Endothelial cell of umbilical vein (primary cell): ENCODE data around the gene CIAPIN1.

ENCODE experiments used
- CTCF ChIP-seq, 2 donors: IDR thresholded peaks; 1 replicate in 1 of 2; 2 replicates in 1 of 2; pipeline ENCODE4 v1.5.1; 2011; ENCODE audit warnings: low read length in 2 of 2, mild to moderate bottlenecking in 2 of 2, moderate library complexity in 2 of 2, control low read depth in 1 of 2, inconsistent platforms in 1 of 2, low read depth in 1 of 2; ENCODE audit not compliant: insufficient read depth in 1 of 2; ENCODE audit errors: extremely low read depth in 1 of 2
- POLR2AphosphoS5 ChIP-seq: IDR thresholded peaks from 2 replicates; pipeline ENCODE4 v1.6.1; 2012; ENCODE audit warnings: low read depth, mild to moderate bottlenecking, control low read depth, low read length, moderate library complexity; ENCODE audit not compliant: insufficient read depth

GRCh38 chr16:57391300-57391699 is 55.9 kb downstream of the CIAPIN1 start:
- TF ChIP-seq CTCF (IDR thresholded peaks at IDR 0.05; ENCODE audit: extremely low read depth in 1 of 2, insufficient read depth in 1 of 2, low read depth in 1 of 2, low read length in 2 of 2), result no peak
- no peak for TF ChIP-seq POLR2AphosphoS5
